Left ventricle myocardium inferior (tissue), 1 donor: ENCODE measurements around the gene HOXA7. TPM values are rescaled to one million over a fixed set of nuclear protein-coding genes. Genes with fewer than 3 reads are reported as not detected.
A peak's percentile ranks its signal among the peaks of the same experiment; 100 is the strongest.

Experiments used
- DNase-seq: peaks from one replicate; pipeline ENCODE4 v3.0.0-alpha.2; 2020
- H3K27ac ChIP-seq: fragments of 200-600 bp; replicated peaks from 2 replicates; pipeline ENCODE4 v1.8.0; 2021
- H3K27me3 ChIP-seq: fragments of 200-600 bp; 2 replicates; pipeline ENCODE4 v1.8.0; 2021; ENCODE audit warnings: low read depth
- H3K36me3 ChIP-seq: fragments of 200-600 bp; 2 replicates; pipeline ENCODE4 v1.8.0; 2021
- H3K4me1 ChIP-seq: fragments of 200-600 bp; 2 replicates; pipeline ENCODE4 v1.8.0; 2021
- H3K4me3 ChIP-seq: fragments of 200-600 bp; 2 replicates; pipeline ENCODE4 v1.8.0; 2021; ENCODE audit warnings: mild to moderate bottlenecking, moderate library complexity
- H3K9me3 ChIP-seq: fragments of 200-600 bp; replicated peaks from 2 replicates; pipeline ENCODE4 v1.8.0; 2021
- intact Hi-C: fragments of 100-400 bp; cut with micrococcal nuclease; formaldehyde crosslinking; loops from one replicate; pipeline ENCODE4 v1.11.0; 2022
- total RNA-seq: library from RNA; stranded (reverse); fragmentation: NEBNext Ultra II Directional; extraction: Animal tissue kit (Norgen Biotek cat#: 25700); gene quantifications from one replicate; pipeline ENCODE4 v1.2.1, GENCODE V29; 2021
- TF ChIP-seq, protein P1 (sequence below): fragments of 200-600 bp; IDR thresholded peaks from 2 replicates; pipeline ENCODE4 v1.8.0; 2021; ENCODE audit warnings: antibody characterized with exemption, mild to moderate bottlenecking, borderline replicate concordance
- donor health status: DM: no; HTN: yes; CAD: no; lungs with severe emphysema.

The HOXA7 gene
- total RNA-seq, 1 donor from 2014 or later: 0.36 TPM

DNA sequence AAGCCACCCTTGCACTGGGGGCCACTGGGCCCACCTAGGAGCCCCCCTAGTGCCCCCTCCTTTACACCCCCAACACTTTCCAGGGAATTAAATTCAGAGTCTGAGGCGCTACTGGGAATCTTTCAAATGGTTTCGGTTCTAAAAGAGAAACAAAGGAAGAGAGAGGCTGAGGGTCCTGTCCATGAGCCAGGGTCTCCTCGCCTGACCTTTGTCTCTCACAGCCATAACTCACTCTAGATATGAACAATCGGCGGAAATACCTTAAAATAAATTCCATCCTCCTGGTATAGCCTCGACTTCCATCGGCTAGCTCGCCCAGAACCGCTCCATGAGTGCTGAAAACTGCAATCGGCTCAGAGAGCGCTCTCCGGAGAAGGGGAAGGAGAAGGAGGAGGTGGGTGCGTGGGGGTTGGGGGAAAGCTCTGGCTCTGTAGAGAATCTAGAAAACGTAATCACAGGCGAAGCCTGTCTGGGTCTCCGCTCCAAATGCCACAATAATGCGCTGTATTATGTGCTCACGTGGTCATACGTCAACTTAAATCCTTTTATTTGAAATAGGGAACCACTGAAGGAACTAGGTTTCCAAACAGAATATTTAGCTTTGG lies 38.5 kb downstream of the HOXA7 start:
- peak overlapping the region; percentile 51 for H3K4me3 ChIP-seq
- H3K36me3 ChIP-seq: no peaks in the 10 kb centered on the region
- peaks cover 97% of the 10 kb centered on the region for H3K27me3 ChIP-seq
- TF ChIP-seq, protein P1, sequence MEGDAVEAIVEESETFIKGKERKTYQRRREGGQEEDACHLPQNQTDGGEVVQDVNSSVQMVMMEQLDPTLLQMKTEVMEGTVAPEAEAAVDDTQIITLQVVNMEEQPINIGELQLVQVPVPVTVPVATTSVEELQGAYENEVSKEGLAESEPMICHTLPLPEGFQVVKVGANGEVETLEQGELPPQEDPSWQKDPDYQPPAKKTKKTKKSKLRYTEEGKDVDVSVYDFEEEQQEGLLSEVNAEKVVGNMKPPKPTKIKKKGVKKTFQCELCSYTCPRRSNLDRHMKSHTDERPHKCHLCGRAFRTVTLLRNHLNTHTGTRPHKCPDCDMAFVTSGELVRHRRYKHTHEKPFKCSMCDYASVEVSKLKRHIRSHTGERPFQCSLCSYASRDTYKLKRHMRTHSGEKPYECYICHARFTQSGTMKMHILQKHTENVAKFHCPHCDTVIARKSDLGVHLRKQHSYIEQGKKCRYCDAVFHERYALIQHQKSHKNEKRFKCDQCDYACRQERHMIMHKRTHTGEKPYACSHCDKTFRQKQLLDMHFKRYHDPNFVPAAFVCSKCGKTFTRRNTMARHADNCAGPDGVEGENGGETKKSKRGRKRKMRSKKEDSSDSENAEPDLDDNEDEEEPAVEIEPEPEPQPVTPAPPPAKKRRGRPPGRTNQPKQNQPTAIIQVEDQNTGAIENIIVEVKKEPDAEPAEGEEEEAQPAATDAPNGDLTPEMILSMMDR: no peak
- intact Hi-C loops: no loop called here
- peak overlapping the region; percentile 63 for H3K27ac ChIP-seq
- H3K9me3 ChIP-seq: no peaks in the 10 kb centered on the region
- H3K4me1 ChIP-seq: peaks cover 26% of the 10 kb centered on the region
- DNase-seq: no peak

DNA sequence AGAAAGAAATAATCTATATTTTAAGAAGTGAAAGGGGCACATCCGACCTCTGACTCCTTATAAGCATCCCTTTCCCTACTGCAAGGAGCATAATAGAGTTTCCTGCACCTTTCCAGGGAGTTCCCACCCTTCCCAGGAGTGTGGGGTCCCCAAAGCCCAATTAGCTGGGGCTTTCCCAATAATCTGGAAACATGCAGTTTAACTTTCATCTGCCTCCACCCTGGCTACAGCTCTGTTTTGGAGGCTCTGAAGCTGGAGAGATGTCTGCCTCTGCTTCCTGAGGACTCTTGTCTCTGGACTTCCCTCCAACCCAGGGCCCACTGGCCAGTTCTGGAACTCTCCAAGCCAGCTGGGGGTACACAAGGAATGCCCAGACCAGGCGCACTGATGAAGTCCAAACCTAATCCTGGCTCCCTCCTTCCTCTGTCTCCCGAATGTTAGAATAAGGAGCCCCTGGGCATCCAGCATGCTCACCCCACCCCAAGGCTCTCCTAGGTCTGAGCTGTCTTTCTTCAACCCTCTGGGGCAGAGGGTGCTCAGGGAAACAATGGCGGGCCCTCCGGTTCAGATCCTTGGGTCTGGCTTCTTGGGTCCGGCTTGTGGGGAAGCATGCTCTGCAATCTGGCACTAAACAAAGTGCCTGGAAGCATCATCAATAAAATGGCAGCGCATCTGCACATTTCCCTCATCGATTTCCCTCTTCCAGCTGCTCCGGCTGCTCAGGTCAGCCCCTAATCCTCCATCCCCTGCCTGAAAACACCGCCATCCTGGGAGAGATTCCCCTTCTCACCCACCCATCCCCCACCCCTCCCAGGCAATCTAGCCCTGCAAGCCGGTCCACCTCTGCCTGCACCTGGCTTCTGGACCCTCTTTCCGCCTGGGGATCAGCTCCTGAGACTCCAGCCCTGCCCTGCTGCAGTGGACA lies 39.3 kb downstream of the HOXA7 start:
- TF ChIP-seq, protein P1: no peak
- intact Hi-C loops: no loop called here
- peaks cover 97% of the 10 kb centered on the region for H3K27me3 ChIP-seq
- no peaks in the 10 kb centered on the region for H3K36me3 ChIP-seq
- H3K9me3 ChIP-seq: no peaks in the 10 kb centered on the region
- no peak for DNase-seq
- H3K27ac ChIP-seq: peak overlapping the region; percentile 63
- peaks cover 26% of the 10 kb centered on the region for H3K4me1 ChIP-seq
- H3K4me3 ChIP-seq: peak overlapping the region; percentile 51

DNA sequence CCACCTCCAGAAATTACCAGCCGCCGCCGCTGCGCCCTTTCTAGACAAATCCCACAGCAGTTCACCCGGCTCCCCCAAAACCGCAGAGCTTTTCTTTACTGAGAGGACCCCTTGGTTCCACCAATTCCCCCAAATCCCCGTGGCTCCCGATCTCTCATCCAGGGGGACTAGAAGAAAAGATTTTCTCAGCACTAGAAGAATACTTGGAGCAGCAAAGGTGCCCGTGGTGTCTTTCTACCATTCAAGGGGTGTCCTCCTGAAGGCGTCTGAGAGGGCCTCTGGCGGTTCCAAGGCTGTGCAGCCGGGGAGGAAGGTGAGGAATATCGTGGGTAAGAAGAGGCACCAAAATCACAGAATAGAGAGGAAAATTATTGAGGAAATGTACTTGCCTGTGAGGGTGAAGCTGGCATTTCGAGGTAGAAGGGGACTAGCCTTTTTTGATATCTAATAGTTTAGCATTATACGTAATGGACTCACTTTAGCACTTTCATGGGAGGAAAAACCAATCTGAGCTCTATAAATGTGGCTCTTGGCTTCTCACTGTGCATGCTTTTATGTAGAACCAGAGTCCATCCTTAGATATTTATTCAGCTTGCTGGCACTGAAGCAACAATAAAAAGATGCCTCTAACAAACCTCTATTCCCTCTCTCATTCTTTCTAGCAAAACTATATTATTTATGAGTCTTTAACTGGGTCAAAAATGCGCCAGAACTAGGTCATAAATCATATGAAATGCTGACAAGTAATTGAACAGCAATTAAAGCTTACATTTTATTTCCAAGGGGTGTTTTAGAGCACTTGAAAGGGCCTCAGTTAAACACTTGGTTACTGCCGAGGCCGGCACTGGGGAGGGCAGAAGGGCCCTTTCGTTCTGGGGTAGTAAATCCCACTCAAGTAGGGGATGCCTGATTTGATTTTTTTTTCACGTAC lies 40.2 kb downstream of the HOXA7 start:
- TF ChIP-seq, protein P1: no peak
- no peak for DNase-seq
- intact Hi-C loops: no loop called here
- Histone ChIP-seq H3K9me3 (no peaks in the 10 kb centered on the region), H3K4me3 (peak overlapping the region; percentile 51), H3K4me1 (peaks cover 26% of the 10 kb centered on the region), H3K36me3 (no peaks in the 10 kb centered on the region), H3K27me3 (peaks cover 97% of the 10 kb centered on the region), H3K27ac (peak overlapping the region; percentile 63)

DNA sequence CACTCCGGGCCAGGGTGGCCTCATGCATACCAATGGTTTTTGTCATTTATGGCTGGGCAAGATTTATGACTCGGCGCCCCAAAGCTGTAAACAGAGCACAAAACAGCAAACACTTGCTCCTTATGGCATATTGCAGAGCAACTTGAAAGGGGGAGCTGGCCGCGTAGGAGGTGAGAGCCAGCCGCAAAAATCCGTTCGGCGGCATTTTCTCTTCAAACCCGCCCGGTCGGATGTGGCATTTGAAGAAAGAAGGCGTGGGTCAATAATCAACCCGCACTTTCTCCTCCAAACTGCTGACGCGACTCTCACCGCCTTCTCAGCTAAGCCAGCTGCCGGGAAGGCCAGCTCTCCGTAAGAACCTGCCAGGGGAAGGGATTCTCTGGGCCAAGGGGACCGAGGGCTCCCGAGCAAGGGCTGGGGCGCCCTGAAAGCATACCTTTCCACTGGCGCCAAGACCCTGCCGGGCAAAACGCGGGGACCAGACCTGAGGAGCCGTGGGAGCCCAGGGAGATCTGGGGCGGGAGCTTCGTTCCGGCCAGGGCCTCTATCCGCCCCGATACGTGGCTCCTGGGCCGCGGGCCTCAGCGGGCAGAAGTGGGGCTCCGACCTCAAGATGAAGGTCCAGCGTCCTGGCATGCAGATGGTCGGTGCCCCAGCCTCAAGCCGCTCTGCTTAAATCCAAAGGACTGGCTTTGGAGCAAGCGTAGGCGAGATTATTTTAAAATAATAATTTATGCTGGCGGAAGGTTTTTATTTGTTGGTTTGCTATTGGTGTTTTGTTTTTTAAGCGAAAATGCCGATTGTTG lies 41.1 kb downstream of the HOXA7 start:
- Histone ChIP-seq H3K27ac (peak overlapping the region; percentile 63), H3K9me3 (no peaks in the 10 kb centered on the region), H3K36me3 (no peaks in the 10 kb centered on the region), H3K4me1 (peaks cover 31% of the 10 kb centered on the region), H3K27me3 (peaks cover 98% of the 10 kb centered on the region), H3K4me3 (peak overlapping the region; percentile 51)
- intact Hi-C loops: no loop called here
- no peak for DNase-seq
- TF ChIP-seq, protein P1: no peak
